GM21786 (cell line): ENCODE data around the gene STAG3.
"Not testable (repeated sequence)": the region's sequence is repeated elsewhere in the genome, so short reads cannot be mapped to it uniquely, and the experiment has no call there.

Experiments
- ATAC-seq: cut with Tn5 transposase; IDR thresholded peaks from one replicate; pipeline ENCODE4 v1.9.1; 2021; ENCODE audit not compliant: unreplicated experiment

The STAG3 gene

DNA sequence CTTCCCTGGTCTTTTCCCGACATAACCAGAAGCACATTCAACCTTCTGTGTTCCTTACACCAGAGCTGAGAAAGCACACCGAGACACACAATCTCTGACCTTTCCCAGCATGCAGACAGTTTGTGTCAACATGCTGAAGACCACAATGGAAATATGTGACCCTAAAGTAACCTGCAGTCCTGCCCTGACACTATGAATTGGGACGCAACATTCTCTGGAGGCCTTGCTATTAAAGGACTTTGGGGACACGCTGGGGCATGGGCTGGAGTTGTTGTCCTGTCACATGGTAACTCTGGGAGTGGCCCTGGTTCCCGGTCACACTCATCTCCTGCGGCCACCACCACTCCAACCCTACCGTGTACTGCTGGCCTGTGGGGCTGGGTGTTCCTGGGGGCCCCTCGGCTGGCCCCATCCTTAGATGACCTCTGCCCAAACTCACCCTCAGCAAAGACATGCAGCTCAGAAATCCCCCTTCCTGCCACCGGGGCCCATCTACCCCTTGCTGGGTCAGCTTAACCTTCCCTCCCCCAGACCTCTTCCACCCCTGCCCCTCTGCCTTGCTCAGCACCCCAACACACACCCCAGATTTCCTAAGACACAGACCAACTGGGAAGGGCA is 67.4 kb downstream of the STAG3 start:
- not testable (repeated sequence) for ATAC-seq

DNA sequence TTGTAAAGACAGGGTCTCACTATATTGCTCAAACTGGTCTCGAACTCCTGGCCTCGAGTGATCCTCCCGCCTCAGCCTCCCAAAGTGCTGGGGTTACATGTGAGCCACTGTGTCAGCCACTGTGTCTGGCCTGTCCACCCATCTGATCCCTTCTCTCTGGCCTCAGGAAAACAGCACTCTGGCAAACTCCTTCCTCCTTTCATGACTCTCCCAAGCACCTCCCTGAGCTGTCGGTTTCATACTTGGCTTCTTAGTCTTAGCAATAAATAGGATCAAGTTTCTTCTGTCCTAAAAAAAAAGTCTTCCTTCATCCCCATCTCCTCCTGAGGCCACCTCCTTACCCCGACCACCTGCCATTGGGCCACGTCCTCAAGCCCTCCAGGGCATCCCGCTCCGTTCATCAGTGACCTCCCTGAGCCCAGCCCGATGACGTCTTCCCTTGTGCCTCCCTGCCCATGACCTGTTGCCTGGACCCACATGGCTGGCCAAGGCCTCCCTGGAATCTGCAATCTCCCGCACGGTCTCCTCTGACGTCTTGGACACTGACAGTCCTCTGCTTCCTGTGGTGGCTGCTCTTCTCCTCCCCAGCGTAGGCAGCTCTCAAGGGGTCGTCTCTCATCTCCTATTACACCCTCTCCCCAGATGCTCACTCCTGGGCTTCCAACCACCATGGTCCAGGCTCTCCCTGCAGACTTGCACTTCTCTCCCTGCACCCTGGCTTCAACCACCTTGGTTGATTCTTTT is 68.6 kb downstream of the STAG3 start:
- not testable (repeated sequence) for ATAC-seq

DNA sequence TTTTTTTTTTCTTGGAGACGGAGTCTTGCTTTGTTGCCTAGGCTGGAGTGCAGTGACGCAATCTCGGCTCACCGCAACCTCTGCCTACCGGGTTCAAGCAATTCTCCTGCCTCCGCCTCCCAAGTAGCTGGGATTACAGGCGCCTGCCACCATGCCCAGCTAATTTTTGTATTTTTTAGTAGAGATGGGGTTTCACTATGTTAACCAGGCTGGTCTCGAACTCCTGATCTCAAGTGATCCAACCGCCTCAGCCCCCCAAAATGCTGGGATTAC is 69.1 kb downstream of the STAG3 start:
- not testable (repeated sequence) for ATAC-seq

- ATAC-seq, result no peak
Observed at GRCh38 chr7:100247152-100247757, 69.5 kb downstream of the STAG3 start.

- ATAC-seq, result no peak
Observed at GRCh38 chr7:100248483-100248882, 70.8 kb downstream of the STAG3 start.

DNA sequence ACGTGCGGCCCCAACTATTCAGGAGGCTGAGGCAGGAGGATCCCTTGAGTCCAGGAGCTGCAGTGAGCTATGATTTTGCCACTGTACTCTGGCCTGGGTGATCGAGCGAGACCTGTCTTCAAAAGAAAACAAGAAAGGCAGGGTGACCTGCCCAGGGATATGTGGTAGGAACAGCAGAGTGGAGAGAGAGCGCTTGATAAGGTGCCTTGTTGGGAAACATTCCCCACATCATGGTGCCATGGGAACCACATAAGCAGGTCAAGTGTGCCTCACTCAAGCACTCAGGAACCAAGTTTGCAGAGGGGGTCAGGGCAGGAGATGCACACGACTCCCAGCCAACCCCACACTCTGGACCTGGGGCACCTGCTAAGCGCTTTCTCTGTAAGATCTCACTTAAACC is 79.3 kb downstream of the STAG3 start:
- ATAC-seq, result no peak

GRCh38 chr7:100259984-100260383 is 82.3 kb downstream of the STAG3 start:
- ATAC-seq, result not testable (repeated sequence)

DNA sequence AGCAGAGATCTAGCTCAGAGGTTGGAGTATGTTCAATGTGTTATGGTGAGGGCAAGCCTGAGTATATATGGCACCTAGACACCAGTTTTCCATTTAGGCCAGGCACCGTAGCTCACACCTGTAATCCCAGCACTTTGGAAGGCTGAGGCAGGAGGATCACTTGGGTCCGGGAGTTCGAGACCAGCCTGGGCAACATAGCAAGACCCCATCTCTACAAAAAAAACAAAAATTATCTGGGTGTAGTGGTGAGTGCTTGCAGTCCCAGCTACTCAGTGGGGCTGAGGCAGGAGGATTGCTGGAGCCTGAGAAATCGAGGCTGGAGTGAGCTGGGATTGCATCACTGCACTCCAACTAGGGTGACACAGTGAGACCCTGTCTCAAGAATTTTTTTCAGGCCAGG is 85.2 kb downstream of the STAG3 start:
- ATAC-seq, result not testable (repeated sequence)
